Thymus (tissue), 14 donors: ENCODE measurements around the gene PROCA1. TPM values are rescaled to one million over a fixed set of nuclear protein-coding genes. Genes with fewer than 3 reads are reported as not detected.

ENCODE experiments used
- DNase-seq, 9 donors: peaks; one replicate each; pipeline ENCODE4 v3.0.0-alpha.2; 2013; ENCODE audit warnings: low spot score in 9 of 9, low read depth in 6 of 9, missing footprints in 1 of 9
- H3K27ac ChIP-seq, 2 donors: one replicate each; pipeline ENCODE4 v1.5.1; 2013; ENCODE audit warnings: control low read depth in 1 of 2, low read depth in 1 of 2, low read length in 1 of 2, mild to moderate bottlenecking in 1 of 2, moderate library complexity in 1 of 2
- H3K27me3 ChIP-seq, 2 donors: one replicate each; pipeline ENCODE4 v1.5.1; 2013; ENCODE audit warnings: low read length in 1 of 2; ENCODE audit not compliant: control insufficient read depth in 2 of 2, insufficient read depth in 1 of 2
- H3K36me3 ChIP-seq, 2 donors: one replicate each; pipeline ENCODE4 v1.5.1; 2013; ENCODE audit warnings: low read length in 1 of 2, mild to moderate bottlenecking in 1 of 2, moderate library complexity in 1 of 2; ENCODE audit not compliant: control insufficient read depth in 2 of 2, insufficient read depth in 2 of 2
- H3K4me1 ChIP-seq, 2 donors: one replicate each; pipeline ENCODE4 v1.5.1; 2013; ENCODE audit warnings: low read length in 2 of 2; ENCODE audit not compliant: control insufficient read depth in 2 of 2, insufficient read depth in 2 of 2
- H3K4me3 ChIP-seq, 2 donors: one replicate each; pipeline ENCODE4 v1.5.1; 2013; ENCODE audit warnings: low read length in 2 of 2, control low read depth in 1 of 2, mild to moderate bottlenecking in 1 of 2
- H3K9me3 ChIP-seq, 2 donors: one replicate each; pipeline ENCODE4 v1.5.1; 2013; ENCODE audit warnings: low read length in 1 of 2, mild to moderate bottlenecking in 1 of 2; ENCODE audit not compliant: control insufficient read depth in 2 of 2, insufficient read depth in 1 of 2
- WGBS: extraction: QIAGEN DNeasy Blood & Tissue Kit; methylation state at CpG from one replicate; pipeline ENCODE4 v1.1.7; 2013; 5-methylcytosine and 5-hydroxymethylcytosine counted together
- long read RNA-seq, 10 donors: transcript quantifications; one replicate each; lab custom pipeline, GENCODE V29; 2026
- polyA plus RNA-seq: library from polyadenylated mRNA; stranded (reverse); fragments of 200-250 nt; gene quantifications from one replicate; pipeline ENCODE4 v1.2.3, GENCODE V29; 2013
- total RNA-seq: library from RNA; stranded (reverse); fragments of 120-200 nt; gene quantifications from one replicate; pipeline ENCODE4 v1.2.4, GENCODE V29; 2013
- donor health status: healthy.

The PROCA1 gene, protein sequence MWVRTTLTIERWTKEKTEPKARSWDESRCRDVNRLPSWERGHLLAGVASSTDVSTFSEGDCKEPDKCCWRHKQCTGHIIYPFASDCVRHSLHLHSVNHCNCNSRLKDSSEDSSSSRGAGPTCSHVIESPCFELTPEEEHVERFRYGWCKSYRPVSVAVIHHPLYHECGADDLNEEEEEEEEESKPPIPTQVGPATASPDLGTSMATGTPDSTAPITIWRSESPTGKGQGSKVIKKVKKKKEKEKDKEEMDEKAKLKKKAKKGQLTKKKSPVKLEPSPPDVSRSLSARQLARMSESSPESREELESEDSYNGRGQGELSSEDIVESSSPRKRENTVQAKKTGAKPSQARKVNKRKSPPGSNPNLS
- total RNA-seq (1.0 TPM), polyA plus RNA-seq (11.3 TPM)
- long read RNA-seq, donor 1: 0 reads
- long read RNA-seq, donor 2: 0 reads
- long read RNA-seq, donor 3, partial matches to known transcripts: 0 of 3 reads
- long read RNA-seq, donor 3, other reads (novel, unspliced or antisense): 0 of 3 reads
- long read RNA-seq, donor 4, partial matches to known transcripts: 0 of 3 reads
- long read RNA-seq, donor 4, other reads (novel, unspliced or antisense): 0 of 3 reads
- long read RNA-seq, donor 5: 0 reads
- long read RNA-seq, donor 6, partial matches to known transcripts: 0 of 3 reads
- long read RNA-seq, donor 6, other reads (novel, unspliced or antisense): 0 of 3 reads
- long read RNA-seq, donor 7: 0 reads
- long read RNA-seq, donor 8: 0 reads
- long read RNA-seq, donor 9, partial matches to known transcripts: 0 of 1 reads
- long read RNA-seq, donor 9, other reads (novel, unspliced or antisense): 0 of 1 reads
- long read RNA-seq, donor 10, partial matches to known transcripts: 1,159 of 2,888 reads
- long read RNA-seq, donor 10, other reads (novel, unspliced or antisense): 1,728 of 2,888 reads

DNA sequence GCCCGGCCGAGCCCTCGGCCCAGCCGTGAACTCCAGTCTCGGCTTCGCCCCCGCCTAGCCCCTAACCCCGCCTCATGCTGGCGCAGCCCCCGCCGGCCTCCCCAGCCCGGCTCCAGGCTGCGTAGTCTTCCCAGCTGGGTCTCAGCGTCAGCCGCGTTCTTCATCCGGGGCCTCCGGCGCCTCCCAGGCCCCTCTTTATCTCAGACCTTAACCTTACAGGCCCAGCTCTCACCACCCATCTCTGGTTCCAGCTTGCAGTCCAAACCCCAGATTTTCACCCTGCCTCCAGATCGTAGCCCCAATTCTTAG is at the start of gene PROCA1:
TSS of gene PROCA1 (minus strand) at position 166 of the 309 bp plus-strand sequence. CDS start 228 bp downstream, outside the sequence.
- DNase-seq: peak in 3 of 9 donors; percentile 45 to 77 (median 61)
- no peaks in the 10 kb centered on the region for H3K9me3 ChIP-seq
- H3K36me3 ChIP-seq: no peaks in the 10 kb centered on the region
- peaks cover 6 to 28% of the 10 kb centered on the region in 2 donors for H3K4me1 ChIP-seq
- H3K4me3 ChIP-seq: peak within 1 kb of the TSS; percentile 53 to 68
- WGBS: 1% methylated on average over 20 of the region's 20 CpGs
- peak within 1 kb of the TSS; percentile 53 to 88 for H3K27ac ChIP-seq
- H3K27me3 ChIP-seq: peaks cover 11 to 35% of the 10 kb centered on the region in 2 donors

DNA sequence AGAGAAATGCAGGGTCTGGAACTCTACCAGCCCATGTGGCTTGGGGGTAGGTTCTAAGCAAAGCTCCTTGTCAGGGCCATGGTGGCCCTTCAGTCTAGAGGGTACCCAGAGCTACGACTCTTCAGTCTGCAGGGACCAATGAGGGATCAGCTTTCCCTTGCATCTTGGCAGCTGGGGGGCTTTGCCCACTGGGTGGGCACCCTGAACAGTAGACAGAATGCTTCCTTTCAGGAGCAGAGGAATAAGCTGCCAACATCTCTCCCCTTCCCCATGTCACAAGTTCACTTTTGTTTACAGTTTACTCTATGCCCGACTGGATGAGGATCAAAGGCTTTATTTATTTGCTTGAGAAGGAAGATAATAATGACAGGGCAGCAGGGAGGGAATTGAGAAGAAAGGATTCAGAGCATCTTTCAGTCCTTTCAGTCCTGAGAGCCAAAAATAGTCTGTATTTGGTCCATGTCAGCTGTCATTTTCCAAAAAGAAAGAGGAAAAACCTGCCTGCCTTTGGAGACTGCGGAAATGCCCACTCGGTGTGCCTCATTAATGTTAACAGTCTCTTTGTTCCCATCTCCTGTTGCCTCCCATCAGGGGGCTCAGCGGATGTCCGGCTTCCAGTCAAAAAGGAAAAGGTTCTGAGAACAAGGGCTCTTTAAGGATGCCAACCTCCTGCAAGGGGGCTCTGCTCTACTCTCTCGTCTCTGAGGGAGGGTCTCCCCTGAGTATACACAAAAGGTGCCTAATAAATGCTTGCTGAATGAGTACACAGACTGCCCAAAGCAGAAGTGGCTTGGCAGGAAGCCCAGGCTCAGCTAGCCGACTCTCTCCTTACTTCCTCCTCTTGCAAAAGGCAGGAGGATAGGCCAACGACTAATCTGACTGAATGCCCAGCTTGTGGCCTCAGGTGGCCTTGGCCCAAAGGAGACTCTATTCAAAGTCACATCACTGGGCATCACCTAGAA is 49.2 kb upstream of the PROCA1 start:
- no peaks in the 10 kb centered on the region for H3K27me3 ChIP-seq
- H3K4me3 ChIP-seq: no peak overlapping the region
- DNase-seq: no peak
- no peaks in the 10 kb centered on the region for H3K4me1 ChIP-seq
- H3K9me3 ChIP-seq: no peaks in the 10 kb centered on the region
- H3K36me3 ChIP-seq: peaks cover 33 to 57% of the 10 kb centered on the region in 2 donors
- H3K27ac ChIP-seq: no peak overlapping the region
- 63% methylated on average over 9 of the region's 9 CpGs for WGBS

DNA sequence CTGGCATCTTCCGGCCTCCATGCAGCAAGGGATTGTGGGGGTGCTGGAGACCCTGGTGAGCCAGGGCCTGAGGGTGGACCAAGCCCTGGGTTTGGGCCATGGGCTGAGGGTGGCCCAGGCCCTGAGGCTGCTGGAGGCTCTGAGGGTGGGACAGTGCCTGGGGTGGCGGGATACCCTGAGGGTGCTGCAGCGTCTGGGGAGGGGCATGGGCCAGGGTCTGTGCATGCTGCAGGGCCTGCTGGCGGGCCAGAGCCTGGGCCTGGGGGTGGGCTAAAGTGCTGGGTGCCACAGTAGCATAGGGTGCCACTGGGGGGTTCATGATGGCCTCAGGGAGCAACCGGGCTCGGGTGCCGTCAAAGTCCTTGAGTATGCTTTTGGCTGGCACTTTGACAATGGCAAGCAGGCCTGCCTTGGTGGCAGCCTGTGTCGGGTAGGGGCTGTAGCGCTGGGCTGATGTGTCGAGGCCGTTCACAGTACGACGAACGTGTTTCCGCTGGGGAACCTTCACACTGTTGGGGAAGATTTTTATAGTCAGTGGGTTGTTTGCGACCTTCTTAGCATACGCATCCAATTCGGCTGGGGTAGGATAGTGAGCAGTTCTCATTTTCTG is 47.7 kb upstream of the PROCA1 start:
- Histone ChIP-seq H3K27me3 (no peaks in the 10 kb centered on the region), H3K36me3 (peaks cover 28 to 48% of the 10 kb centered on the region in 2 donors), H3K4me3 (no peak overlapping the region), H3K4me1 (no peaks in the 10 kb centered on the region), H3K9me3 (no peaks in the 10 kb centered on the region), H3K27ac (no peak overlapping the region)
- WGBS: 98% methylated on average over 18 of the region's 18 CpGs
- DNase-seq: no peak

DNA sequence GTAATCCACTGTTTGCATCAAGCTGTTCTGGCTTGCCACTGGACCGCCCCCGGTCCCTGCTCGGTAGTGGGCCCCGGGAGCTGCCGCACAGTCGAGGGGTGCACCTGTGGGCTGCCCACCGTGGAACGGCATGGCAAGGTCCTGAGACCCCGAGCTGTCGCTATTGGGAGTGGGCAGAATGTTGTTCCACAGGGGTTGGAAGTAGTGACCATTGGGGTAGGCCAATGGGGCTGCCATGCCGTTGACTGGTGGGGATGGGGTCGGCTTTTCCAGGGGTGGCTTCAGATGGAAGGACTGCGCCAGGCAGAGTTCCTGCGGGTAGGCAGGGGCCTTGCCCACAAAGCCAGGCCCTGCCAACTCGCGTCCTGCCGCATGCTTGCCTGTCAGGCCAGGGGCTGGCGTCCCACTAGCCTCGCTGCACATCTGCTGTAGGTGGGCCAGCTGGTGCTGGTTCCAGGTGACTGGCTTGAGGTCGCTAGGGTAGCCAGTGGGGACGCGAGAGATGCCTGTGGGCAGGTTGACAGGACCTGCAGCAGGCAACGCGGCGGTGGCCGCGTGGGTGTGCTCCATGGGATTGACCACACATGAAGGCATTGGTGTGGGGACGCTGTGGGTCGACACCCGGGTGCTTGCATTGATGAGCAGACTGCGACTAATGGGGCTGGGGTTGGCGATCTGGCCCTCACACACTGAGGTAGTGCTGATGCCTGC is 46.9 kb upstream of the PROCA1 start:
- Histone ChIP-seq H3K36me3 (peaks cover 28 to 48% of the 10 kb centered on the region in 2 donors), H3K27me3 (no peaks in the 10 kb centered on the region), H3K27ac (no peak overlapping the region), H3K4me1 (no peaks in the 10 kb centered on the region), H3K9me3 (no peaks in the 10 kb centered on the region), H3K4me3 (no peak overlapping the region)
- WGBS: 97% methylated on average over 32 of the region's 32 CpGs
- DNase-seq: no peak

DNA sequence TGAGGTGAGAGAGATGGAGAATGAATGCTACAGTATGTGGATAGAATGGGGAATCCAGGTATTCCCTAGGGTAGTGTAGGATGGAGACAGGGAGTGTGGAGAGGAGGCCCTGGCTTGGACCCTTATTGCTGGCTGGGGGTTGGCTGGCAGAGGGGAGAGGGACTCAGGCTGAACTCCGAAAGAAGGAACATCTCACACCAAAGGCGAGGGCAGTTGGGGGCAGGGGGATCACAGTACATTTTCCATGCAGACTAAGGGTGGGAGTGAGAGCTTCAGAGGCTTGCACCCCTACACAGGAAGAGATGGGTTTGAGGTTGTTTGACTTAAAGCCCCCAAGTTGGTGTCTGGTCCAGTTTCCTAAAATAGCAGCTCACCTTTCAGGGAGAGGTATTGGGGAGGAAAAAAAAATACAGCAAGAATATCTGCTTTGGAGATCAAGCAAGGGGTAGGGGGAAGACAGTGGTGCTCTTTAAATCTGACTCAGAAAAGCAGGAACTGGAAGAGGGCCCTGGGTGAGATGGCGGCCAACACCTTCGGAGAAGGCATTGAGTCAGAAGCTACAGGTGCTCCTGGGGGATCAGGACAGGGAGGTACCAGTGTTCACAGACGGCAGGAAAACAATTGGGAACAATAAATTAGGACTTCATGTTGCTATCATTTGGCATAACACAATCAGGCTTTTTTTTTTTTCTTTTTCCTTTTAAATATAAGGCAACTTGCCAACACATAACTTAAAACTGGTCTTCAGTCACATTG is 44.5 kb upstream of the PROCA1 start:
- H3K9me3 ChIP-seq: no peaks in the 10 kb centered on the region
- no peaks in the 10 kb centered on the region for H3K4me1 ChIP-seq
- no peak overlapping the region for H3K4me3 ChIP-seq
- WGBS: 93% methylated on average over 5 of the region's 5 CpGs
- H3K36me3 ChIP-seq: peaks cover 27 to 52% of the 10 kb centered on the region in 2 donors
- no peaks in the 10 kb centered on the region for H3K27me3 ChIP-seq
- no peak overlapping the region for H3K27ac ChIP-seq
- no peak for DNase-seq

DNA sequence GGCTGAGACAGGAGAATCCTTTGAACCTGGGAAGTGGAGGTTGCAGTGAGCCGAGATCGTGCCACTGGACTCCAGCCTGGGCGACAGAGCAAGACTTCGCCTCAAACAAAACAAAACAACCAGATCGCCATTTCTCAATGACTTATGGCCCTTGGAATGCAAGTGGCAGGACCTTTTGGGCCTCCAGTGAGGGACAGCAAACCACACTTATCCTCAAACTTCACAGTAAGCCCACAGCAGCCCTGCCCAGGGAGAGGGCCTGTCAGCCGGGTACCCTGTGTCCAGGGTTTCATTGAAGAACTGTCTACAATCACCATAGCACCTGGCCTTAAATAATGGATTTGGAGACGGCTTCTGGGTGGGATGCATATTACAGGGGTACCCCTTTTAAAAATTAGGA is 43.8 kb upstream of the PROCA1 start:
- Histone ChIP-seq H3K27me3 (no peaks in the 10 kb centered on the region), H3K9me3 (no peaks in the 10 kb centered on the region), H3K27ac (no peak overlapping the region), H3K4me1 (no peaks in the 10 kb centered on the region), H3K36me3 (peaks cover 27 to 51% of the 10 kb centered on the region in 2 donors), H3K4me3 (no peak overlapping the region)
- WGBS: 96% methylated on average over 7 of the region's 7 CpGs
- DNase-seq: no peak

DNA sequence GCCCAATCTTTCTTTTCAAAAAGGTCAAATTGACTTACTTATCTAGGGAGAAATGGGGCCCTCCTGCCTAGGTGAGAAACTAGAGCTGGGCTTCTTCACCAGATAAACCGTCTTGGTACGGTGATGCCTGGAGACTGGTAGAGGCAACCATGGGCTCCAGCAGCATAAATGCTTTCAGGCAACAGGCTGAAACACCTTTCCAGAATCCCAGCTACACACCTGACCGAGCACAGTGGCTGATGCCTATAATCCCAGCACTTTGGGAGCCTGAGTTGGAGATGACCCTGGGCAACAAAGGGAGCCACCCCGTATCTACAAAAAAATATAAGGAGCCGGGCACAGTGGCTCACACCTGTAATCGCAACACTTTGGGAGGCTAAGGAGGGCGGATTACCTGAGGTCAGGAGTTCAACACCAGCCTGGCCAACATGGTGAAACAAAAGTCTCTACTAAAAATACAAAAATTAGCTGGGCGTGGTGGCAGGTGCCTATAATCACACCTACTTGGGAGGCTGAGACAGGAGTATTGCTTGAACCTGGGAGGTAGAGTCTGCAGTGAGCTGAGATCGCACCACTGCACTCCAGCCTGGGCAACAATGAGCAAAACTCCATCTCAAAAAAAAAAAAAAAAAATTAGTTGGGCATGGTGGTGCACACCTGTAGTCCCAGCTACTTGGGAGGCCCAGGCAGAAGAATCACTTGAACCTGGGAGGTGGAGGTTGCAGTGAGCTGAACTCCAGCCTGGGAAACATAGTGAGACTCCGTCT is 40.1 kb upstream of the PROCA1 start:
- no peaks in the 10 kb centered on the region for H3K27me3 ChIP-seq
- peaks cover 3 to 20% of the 10 kb centered on the region in 2 donors for H3K4me1 ChIP-seq
- DNase-seq: no peak
- no peaks in the 10 kb centered on the region for H3K9me3 ChIP-seq
- H3K36me3 ChIP-seq: peaks cover 31 to 54% of the 10 kb centered on the region in 2 donors
- over 99% methylated on average over 10 of the region's 10 CpGs for WGBS
- H3K27ac ChIP-seq: no peak overlapping the region
- H3K4me3 ChIP-seq: no peak overlapping the region
